ENCODE results near the gene LDLRAP1.

DNA sequence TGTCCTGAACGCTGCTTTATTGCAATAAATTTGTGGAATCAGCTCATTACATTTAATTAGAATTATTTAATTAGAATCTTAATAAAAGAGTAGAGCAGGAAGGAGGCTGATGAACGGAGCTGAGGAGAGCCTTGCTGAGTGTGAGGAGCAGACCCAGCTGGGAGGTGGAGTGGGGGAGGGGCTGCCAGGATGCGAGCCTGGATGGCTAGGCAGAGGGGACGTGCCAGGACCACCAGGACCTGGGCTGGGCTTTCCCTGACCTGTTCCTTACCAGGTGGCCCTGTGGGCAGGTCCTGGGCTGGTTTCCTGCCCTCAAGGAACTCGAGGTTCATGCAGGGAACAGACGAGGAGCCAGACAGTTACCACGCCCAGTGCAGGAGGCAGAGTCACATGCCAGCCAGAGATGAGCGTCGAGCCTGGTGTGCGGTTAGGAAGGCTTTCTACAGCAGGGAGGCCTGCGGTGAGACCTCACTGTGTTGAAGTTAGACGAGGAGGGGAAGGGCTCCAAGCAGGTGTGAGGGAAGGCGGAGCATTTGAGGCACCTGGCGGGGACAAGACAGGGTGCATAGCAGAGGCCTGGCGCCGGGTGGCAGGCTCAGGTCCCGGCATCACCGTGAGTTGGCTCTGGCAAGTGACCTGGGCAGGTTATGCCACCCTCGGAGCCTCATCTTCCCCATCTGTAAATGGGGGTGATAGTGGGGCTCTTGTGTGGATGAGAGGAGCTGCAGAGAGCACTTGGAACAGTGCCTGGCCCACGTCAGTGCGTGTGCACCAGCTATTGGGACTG lies 33.9 kb downstream of the LDLRAP1 start:
- TF ChIP-seq, protein P1, sequence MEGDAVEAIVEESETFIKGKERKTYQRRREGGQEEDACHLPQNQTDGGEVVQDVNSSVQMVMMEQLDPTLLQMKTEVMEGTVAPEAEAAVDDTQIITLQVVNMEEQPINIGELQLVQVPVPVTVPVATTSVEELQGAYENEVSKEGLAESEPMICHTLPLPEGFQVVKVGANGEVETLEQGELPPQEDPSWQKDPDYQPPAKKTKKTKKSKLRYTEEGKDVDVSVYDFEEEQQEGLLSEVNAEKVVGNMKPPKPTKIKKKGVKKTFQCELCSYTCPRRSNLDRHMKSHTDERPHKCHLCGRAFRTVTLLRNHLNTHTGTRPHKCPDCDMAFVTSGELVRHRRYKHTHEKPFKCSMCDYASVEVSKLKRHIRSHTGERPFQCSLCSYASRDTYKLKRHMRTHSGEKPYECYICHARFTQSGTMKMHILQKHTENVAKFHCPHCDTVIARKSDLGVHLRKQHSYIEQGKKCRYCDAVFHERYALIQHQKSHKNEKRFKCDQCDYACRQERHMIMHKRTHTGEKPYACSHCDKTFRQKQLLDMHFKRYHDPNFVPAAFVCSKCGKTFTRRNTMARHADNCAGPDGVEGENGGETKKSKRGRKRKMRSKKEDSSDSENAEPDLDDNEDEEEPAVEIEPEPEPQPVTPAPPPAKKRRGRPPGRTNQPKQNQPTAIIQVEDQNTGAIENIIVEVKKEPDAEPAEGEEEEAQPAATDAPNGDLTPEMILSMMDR (IDR thresholded peaks at IDR 0.05), result no peak
- no peak for TF ChIP-seq POLR2A (IDR thresholded peaks at IDR 0.05)
